ENCODE data around the gene HDAC4. TPM values are rescaled to one million over a fixed set of nuclear protein-coding genes. Genes with fewer than 3 reads are reported as not detected.

Gene HDAC4
- total RNA-seq, 1 experiment from 2014 or later: 4.5 TPM

DNA sequence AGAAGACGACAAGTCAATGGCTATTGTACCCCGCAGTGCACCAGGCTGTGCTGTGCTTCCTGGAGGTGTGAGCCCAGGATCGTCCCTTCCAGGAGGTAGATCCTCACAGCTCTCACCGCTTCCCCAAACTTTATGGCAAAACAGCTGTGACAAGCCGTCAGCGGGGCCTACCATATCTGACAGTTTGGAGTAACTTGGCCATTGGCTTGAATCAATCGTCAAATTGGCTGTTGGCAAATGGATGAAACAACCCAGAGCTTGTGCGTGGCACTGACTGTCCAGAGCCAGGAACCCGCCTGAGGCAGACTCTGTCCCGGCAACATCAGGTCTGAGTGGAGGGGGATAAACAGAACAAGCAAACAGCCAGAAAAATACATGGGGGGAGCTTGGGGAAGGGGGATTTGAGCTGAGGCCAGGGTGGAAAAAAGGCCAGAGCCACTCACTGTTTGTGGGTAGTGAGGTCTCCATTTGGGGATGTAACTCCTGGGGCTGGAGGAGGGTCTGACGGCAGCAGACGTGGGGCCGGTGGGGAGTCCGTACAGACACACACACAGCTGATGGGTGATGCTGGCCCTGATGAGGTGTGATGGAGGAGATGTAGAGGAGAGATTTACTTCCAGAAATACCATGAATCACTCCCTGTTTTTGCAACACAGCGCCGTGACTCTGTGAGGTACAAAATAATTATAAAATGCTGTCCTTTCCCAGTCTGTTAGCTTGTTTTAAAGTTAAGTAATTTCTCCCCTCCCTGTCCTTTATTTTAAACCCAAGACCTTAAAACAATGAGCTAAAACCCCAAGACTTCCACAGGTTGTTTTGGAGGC, 378.2 kb downstream of the HDAC4 start:
- in situ Hi-C loops (cut with HindIII; ENCODE audit: low sequenced_read_pairs): no loop called here
- no peak for DNase-seq (ENCODE audit: low spot score)

DNA sequence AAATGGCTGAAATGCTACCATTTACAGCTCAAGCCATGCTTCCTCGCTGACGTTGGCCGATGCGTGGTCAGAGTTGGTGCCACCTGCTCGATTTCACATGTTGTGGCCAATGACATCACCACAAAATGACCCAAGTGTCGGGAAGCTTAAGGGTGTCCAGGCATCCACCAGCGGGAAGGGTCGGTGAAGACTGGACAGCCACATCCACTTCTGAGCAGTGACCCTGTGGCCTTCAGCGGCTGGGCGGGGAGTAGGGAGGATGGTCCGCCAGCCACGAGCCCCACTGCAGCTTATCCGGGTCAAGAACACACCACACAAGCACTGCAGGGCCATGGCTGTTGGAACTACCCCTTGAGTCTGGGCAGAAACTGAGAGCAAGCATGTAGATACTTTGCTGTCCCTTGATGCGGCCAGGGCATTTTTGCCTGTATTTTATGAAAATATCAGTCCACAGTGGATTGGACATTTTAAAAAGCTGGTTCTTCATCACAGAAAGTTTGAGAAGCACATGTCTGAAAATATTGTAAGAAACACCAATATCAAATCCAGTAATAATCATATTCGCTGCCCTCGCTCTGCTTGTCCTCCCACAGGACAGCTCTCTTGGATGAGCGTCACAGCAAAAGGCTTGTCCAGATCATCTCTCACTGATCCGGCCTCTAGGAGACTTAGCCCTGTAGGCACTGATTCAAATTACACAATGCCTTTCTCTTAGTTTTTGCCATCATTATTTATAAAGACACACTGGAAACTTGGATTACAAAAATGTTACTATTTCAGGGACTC, 379.0 kb downstream of the HDAC4 start:
- in situ Hi-C loops (cut with HindIII; ENCODE audit: low sequenced_read_pairs): no loop called here

DNA sequence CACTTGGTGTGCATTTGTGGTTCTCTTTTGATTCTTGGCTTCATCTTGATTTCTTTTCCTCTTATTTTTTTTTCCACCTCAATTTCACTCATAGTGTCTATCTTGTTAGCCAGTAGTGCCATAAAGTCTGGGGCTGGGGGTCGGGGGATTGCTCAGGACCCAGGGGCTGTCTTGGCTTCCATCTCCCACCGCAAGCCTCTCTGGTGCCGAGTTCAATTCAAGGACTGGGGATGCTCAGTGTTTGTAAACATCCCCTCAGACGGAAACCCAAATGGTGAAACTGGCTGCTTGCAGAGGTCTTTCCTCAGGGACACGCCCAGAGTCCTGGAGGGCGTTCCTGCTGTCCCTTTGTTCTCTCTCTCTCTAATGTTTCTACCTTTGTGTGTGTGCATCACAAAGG, 379.6 kb downstream of the HDAC4 start:
- no peak for DNase-seq (ENCODE audit: low spot score)
- in situ Hi-C loops (cut with HindIII; ENCODE audit: low sequenced_read_pairs): no loop called here

More for the DNA sequence above, 379.0 kb downstream of the HDAC4 start:
- DNase-seq (ENCODE audit: low spot score): no peak

DNA sequence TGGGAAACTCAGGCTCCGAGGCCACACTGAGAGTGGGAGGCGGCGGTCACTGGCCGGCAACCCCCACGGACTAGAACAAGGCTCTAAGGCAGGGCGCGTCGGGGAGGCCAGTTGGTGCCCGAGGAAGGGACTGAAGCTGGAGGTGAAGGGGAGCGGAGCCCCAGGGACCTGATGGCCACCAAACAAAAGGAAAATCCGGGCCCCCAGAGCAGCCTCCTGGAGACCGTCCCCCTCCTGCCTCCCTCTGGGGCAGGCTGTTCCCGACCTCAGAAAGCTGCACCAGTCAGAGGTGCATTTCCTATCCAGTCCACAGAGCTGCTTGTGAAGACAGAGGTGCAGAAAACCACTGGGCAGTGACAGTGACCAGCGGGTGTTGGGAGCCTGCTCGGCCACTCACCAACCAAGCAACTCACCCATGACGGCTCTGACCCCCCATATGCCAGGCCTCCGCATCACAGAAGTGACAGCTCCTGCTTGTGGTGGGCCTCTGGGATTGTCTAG, 380.2 kb downstream of the HDAC4 start:
- DNase-seq (ENCODE audit: low spot score): no peak
- in situ Hi-C loops (cut with HindIII; ENCODE audit: low sequenced_read_pairs): no loop called here

DNA sequence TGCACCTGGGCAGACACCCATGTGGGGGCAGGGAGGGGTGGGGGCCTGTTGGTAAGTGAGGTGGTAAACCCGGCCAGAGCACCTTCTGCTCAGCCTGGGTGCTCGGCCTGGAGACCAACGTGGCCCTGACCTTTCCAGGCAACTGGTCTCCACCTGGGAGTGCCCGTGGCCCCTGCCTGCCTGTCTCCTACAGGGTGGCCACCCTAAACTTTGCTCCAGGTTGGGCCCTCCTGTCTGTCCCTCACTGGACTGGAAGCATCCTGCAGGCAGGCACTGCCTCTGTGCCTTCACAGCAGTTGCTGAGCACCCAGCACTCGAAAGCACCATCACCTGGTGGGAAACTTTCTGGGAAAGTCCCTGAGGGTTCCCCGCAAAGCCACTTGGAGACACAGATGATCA, 381.6 kb downstream of the HDAC4 start:
- DNase-seq (ENCODE audit: low spot score): no peak
- in situ Hi-C loops (cut with HindIII; ENCODE audit: low sequenced_read_pairs): no loop called here

DNA sequence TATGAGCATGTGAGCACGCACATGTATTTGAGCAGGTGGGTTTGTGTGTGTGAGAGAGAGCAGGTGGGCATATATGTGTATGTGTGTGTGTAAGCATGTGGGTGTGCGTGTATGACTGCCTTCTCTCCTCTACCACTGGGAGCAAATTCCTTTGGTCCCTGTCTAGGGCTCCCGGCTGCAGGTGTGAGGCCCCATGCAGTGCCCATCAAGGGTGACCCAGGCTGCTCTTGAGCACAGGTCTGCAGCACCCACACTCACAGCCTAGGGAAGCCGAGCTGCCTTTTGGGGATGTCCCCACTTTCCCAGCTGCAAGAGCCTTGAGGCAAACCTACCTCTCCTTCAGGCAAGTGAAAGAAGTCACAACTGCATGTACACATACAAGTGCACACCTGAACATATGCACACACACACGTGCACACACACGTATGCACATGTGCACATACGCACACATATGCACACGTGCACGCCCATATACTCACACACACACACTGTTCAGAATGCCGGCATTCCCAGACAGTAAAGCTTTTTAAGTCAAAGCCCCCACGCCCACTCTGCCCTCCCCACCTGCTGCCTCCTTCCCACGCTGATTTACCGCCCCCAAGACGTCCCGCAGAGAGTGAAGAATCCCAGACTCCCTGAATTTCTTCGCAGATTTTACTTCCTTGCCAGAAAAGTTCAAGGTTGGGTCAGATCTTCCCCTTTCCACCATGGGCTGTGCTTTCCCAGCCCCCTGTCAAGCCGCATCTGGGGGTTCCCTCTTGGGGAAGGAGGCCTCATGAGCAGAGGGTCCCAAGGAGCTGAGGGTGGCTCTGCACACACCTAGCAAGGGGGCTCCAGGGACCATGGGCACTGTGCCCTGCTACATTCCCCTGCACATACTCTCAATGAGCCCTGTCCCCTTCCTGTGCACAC, 382.3 kb downstream of the HDAC4 start:
- in situ Hi-C loops (cut with HindIII; ENCODE audit: low sequenced_read_pairs): no loop called here
- DNase-seq (ENCODE audit: low spot score): no peak

DNA sequence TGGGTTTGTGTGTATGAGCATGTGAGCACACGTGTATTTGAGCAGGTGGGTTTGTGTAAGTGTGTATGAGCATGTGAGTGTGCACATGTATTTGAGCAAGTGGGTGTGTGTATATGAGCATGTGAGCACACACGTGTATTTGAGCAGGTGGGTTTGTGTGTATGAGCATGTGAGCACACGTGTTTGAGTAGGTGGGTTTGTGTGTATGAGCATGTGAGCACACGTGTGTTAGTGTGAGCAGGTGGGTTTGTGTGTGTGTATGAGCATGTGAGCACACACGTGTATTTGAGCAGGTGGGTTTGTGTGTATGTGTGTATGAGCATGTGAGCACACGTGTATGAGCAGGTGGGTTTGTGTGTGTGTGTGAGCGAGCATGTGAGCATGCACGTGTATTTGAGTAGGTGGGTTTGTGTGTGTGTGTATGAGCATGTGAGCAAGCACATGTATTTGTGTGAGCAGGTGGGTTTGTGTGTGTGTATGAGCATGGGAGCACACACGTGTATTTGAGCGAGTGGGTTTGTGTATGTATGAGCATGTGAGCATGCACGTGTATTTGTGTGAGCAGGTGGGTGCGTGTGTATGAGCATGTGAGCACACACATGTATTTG, 383.2 kb downstream of the HDAC4 start:
- DNase-seq (ENCODE audit: low spot score): no peak
- in situ Hi-C loops (cut with HindIII; ENCODE audit: low sequenced_read_pairs): no loop called here

DNA sequence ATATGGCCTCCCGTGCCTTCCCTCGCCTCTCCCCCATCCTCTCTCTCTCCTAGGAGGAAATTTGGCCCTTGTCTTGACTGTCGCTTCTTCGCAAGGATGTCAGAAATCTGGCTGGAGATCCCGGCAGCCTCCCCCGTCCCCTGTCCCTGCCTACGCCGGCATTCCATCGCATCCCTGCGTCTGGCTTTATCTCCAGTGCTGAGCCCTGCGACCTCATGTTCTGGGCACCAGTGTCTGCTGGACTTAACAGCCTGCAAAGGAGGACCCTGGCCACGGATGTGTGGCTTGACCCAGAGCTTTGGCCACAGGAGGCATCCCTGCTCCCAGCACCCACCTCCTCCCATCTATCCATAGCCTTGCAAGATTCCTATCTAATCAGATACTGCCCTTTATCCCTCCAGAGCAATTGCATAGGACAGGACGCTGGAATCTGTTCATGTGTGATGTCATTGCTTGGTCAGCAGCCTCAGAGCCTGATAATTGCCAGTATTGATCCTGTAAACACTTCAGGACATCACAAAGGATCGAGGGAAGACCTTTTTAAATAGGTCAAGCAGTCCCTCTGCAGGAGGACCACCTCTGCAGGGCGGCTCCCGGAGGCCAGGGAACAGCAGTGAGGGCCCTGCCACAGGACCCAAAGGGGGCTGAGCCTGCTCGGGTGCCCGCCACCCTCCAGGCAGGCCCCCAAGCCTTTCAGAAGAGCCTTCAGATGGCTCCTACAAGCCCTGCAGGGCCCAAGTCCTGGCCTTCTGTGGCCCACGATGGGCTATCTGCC, 384.7 kb downstream of the HDAC4 start:
- DNase-seq (ENCODE audit: low spot score): no peak
- in situ Hi-C loops (cut with HindIII; ENCODE audit: low sequenced_read_pairs): no loop called here

DNA sequence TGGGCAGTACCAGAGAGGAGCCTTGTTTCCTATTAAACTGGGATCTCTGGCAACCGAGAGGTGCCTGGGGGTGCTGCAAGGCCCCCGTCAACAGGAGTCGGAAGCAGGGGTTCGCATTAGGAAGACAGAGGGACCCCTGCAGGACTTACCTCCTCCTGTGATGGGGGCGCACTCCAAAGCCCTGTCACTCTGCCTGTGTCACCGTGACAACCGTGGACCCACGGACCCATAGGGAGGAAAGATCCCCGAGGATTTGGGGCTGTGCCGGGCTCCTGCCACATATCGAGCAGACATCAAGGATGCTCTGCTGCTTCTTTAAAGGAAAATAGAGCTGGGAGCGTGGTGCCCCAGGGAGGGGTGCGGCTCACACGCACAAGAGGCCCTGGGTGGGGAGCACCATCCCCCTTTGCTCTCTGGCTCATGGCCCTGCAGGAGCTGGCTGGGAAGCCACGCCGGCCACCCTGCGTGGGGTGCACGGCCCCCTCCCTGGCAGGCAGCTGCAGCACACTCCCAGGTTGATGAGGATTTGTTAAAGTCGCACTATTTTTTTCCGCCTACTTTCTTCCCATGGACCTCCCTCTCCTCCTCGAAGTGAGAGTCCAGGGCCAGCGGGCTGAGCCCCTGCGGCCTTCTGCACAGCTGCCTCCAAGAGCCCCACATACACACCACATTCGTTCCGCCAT, 385.5 kb downstream of the HDAC4 start:
- DNase-seq (ENCODE audit: low spot score): no peak
- in situ Hi-C loops (cut with HindIII; ENCODE audit: low sequenced_read_pairs): no loop called here

DNA sequence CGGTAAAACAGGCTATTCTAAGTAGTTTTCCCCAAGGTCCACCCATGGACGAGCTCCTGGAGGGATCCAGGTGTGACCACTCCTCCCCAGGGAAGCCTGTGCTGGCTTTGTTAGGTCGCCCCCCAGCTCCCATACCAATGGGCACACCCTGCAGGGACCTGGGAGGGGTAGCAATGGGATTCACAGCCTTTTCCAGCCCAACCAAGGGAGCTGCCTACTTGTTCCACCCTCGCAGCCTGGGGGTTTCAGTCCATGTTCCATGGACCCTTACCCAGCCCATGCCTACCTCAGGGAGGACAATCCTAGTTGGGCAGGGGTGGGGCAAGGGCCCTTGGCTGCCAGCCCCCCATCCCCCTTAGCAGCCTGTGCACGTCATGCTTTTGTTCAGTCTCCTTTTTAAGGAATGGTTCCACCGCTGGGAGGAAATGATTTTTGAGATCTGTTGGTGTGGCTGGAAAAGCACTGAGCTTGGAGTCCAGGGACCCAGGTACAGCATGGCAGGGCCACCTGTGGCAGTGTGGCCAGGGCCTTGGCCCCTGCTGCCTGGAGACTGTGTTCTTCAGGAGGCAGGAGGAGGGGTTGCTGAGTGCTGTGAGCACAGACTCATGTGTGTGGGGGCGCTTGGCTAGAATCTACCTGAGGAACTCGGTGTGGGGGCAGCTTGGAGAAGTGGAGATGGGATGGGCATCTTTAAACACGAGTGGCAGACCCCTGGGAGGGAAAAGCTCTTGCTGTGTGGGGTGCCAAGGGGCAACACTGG, 386.2 kb downstream of the HDAC4 start:
- in situ Hi-C loops (cut with HindIII; ENCODE audit: low sequenced_read_pairs): no loop called here
- DNase-seq (ENCODE audit: low spot score): no peak

DNA sequence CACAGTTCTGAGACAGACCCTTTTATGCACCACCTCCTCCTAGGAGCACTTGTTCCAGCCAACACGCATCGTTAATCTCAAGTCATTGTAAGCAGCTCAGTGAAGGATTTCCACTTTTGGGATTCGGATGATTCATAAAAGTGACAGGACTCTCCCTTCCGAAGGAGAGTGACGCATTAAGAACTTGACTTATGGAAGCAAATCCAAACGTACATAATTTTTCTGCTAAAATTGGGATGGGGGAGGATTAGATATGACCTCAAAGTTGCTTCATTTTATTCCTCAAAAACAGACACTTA, 387.2 kb downstream of the HDAC4 start:
- in situ Hi-C loops (cut with HindIII; ENCODE audit: low sequenced_read_pairs): no loop called here
- no peak for DNase-seq (ENCODE audit: low spot score)

DNA sequence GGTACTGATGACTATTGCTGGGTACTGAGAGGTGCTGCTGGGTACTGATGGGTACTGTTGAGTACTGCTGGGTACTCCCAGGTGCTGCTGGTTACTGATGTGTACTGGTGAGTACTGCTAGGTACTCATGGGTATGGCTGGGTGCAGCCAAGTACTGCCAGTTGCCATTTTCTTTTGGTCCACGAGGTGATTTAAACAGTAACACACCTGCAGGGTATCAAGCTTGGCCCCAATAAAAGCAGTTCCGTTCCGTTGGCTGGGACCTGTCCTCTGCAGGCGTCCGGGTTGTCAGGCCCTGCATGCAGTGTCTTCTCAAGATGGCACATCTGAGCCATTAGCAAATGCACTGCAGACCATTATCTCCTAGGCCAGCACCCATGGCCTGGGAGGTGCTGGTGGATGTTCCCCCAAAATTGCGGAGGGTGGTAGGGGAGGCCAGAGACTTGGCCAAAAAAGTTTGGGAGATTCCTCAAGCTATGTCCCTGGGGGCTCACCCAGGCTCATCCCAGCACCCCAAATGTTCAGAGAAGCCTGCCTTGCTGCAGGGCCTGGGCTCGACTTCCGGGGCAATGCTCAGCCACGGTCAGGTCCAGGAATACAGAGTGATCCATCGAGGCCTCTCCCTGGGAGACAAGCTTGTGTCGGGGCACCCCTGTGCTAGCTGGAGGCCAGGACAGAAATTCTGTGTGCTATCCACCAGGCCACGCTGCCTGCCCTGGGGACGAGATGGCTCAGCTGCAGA, 387.7 kb downstream of the HDAC4 start:
- in situ Hi-C loops (cut with HindIII; ENCODE audit: low sequenced_read_pairs): no loop called here
- DNase-seq (ENCODE audit: low spot score): no peak

DNA sequence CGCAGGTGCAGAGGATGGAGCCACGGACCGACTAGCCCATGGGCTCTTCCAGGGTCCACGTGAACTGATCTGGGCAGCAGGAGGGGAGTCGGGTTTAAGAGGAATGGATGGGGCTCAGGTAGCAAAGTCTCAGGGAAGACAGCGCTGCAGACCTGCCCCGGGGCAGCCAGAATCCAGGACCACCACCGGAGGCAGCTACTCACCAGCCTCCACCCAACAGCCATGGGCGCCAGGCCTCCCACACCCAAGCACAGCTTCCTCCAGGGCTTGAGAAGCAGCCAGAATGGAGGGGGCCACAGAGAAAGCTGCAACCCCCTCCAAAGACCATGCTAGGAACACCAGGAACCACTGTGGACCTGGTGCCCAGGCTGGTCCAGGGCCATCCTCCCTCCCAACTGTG, 388.6 kb downstream of the HDAC4 start:
- in situ Hi-C loops (cut with HindIII; ENCODE audit: low sequenced_read_pairs): no loop called here
- no peak for DNase-seq (ENCODE audit: low spot score)

DNA sequence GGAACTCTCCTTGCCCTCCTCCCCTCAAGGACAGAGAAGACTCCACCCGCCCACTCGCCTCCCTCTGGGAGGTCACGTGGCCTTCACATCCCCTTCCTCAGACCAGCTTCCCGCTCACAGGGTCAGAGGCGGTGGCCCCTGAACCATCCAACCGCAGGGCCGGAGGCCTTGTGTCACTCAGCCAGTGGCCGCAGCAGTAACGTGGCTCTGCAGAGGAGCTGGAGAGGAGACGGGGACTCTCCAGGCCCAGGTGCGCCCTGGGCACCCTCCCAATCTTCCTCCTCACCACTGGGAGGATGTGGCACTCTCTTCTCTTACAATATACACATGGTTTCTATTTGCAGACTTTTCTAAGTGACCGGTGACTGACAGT, 391.2 kb downstream of the HDAC4 start:
- in situ Hi-C loops (cut with HindIII; ENCODE audit: low sequenced_read_pairs): no loop called here

DNA sequence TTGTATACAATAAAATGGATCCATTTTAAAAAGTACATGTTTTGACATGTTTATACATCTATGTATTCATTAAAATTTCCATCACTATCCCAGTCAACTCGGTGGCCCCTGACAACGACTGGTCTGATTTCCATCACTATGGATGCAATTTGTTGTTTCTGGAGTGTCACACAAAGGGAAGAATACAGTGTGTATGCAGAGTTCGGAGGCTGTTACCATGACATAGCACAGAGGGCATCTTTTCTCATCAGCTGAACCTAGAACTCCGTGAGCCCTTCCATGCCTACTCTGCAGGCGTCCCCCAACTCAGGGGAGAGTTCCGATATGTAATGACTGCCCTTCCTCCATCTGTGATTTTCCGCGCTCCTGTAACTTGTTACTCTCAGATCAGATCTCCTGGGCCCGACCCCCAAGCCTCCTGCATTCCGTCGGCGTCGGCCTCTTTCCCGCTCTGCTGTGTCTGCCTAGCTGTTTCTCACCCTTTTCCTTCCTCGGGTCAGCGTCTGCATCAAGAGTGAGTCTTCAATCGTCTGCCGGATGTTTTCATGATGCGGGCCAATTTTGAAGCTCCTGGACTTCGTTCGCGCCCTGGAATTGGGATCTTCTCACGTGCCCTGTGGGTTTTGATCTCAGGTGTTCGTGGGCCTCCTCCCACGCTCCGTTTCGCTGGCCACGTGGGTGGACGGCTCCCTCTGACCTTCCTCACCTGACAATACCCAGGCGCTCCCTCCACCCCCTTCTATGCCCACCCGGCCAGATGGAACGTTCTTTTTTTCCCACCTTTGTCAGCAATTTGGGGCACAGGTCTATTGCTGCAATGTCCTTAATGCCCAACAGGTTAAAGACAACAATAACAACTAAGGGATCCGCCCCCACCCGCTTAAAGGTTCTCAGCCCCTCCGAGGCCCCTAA, 391.9 kb downstream of the HDAC4 start:
- DNase-seq (ENCODE audit: low spot score): no peak
- in situ Hi-C loops (cut with HindIII; ENCODE audit: low sequenced_read_pairs): no loop called here

More for the DNA sequence above, 391.2 kb downstream of the HDAC4 start:
- DNase-seq (ENCODE audit: low spot score): no peak

DNA sequence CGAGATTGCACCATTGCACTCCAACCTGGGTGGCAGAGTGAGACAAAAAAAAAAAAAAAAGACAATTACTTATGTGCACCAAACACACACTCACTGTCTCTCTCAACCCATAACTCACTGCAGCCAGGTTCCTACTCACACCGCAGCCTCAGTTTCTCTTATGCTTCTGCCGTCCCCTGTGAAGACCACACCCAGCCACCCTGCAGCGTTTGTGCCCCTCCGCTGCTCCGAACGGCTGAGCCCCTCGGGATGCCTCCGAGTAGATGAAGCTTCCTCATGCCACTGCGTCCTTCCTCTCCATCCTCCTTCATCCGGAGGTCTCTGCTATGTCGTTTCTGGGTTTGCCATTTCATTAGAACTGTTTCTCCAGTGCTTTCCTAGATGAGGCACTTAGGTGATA, 392.8 kb downstream of the HDAC4 start:
- no peak for DNase-seq (ENCODE audit: low spot score)
- in situ Hi-C loops (cut with HindIII; ENCODE audit: low sequenced_read_pairs): no loop called here
